ENCODE data around the gene ZNF384. TPM values are rescaled to one million over a fixed set of nuclear protein-coding genes. Genes with fewer than 3 reads are reported as not detected.

ZNF384 gene
- total RNA-seq, 5 donors from 2014 or later (not counting 1 experiment from before 2014, with no cell fraction given), result 68.6 to 82.9 (median 79.4) TPM

Other genes starting within 250 kb of the ZNF384 start
- gene CD27, start 244.4 kb downstream of the ZNF384 start, total RNA-seq, result 100 to 1,000 TPM in 4 of 5 donors, 10 to 100 TPM in 1; 94.0 to 140 (median 138) TPM
- 10 to 100 TPM; 22.6 to 77.0 (median 60.3) TPM for gene TAPBPL, start 237.3 kb downstream of the ZNF384 start, total RNA-seq
- 10 to 100 TPM; 64.6 to 92.2 (median 75.8) TPM for gene VAMP1, start 218.7 kb downstream of the ZNF384 start, total RNA-seq
- gene MRPL51, start 196.1 kb downstream of the ZNF384 start, total RNA-seq, result 10 to 100 TPM; 34.3 to 86.6 (median 80.3) TPM
- 10 to 100 TPM; 32.8 to 43.8 (median 40.7) TPM for gene NCAPD2, start 195.3 kb downstream of the ZNF384 start, total RNA-seq
- 100 to 1,000 TPM; 500 to 643 (median 605) TPM for gene GAPDH, start 154.9 kb downstream of the ZNF384 start, total RNA-seq
- gene IFFO1, start 133.3 kb downstream of the ZNF384 start, total RNA-seq, result 10 to 100 TPM; 30.4 to 59.8 (median 59.7) TPM
- 100 to 1,000 TPM in 1 of 5 donors, 10 to 100 TPM in 4; 69.6 to 107 (median 93.1) TPM for gene NOP2, start 121.1 kb downstream of the ZNF384 start, total RNA-seq
- gene CHD4, start 82.0 kb downstream of the ZNF384 start, total RNA-seq, result 100 to 1,000 TPM; 236 to 392 (median 258) TPM
- 10 to 100 TPM in 4 of 5 donors, 1 to 10 TPM in 1; 5.8 to 16.0 (median 14.9) TPM for gene LPAR5, start 53.4 kb downstream of the ZNF384 start, total RNA-seq
- 10 to 100 TPM in 1 of 5 donors, 1 to 10 TPM in 4; 2.4 to 11.1 (median 6.5) TPM for gene ACRBP, start 41.9 kb downstream of the ZNF384 start, total RNA-seq
- 10 to 100 TPM; 34.0 to 71.3 (median 64.5) TPM for gene ING4, start 26.3 kb downstream of the ZNF384 start, total RNA-seq
- 1 to 10 TPM in 3 of 5 donors, under 1 TPM in 1, not detected in 1; 0.88 to 2.5 (median 2.4) TPM for gene PIANP, start 11.4 kb upstream of the ZNF384 start, total RNA-seq
- gene COPS7A, start 34.7 kb upstream of the ZNF384 start, total RNA-seq, result 10 to 100 TPM; 18.5 to 33.1 (median 31.8) TPM
- gene MLF2, start 63.8 kb upstream of the ZNF384 start, total RNA-seq, result 100 to 1,000 TPM in 1 of 5 donors, 10 to 100 TPM in 4; 83.3 to 125 (median 88.4) TPM
- 10 to 100 TPM in 3 of 5 donors, 1 to 10 TPM in 2; 6.5 to 15.9 (median 10.6) TPM for gene PTMS, start 77.0 kb upstream of the ZNF384 start, total RNA-seq
- gene LAG3, start 83.1 kb upstream of the ZNF384 start, total RNA-seq, result 10 to 100 TPM in 1 of 5 donors, 1 to 10 TPM in 4; 3.7 to 10.6 (median 7.3) TPM
- 100 to 1,000 TPM; 126 to 205 (median 154) TPM for gene CD4, start 100.2 kb upstream of the ZNF384 start, total RNA-seq
- gene GPR162, start 132.4 kb upstream of the ZNF384 start, total RNA-seq, result under 1 TPM in 2 of 5 donors, not detected in 3; 0.13 to 0.46 TPM
- gene P3H3, start 139.0 kb upstream of the ZNF384 start, total RNA-seq, result 1 to 10 TPM; 4.7 to 9.8 (median 8.0) TPM
- gene GNB3, start 151.6 kb upstream of the ZNF384 start, total RNA-seq, result 1 to 10 TPM in 4 of 5 donors, under 1 TPM in 1; 0.85 to 4.3 (median 3.4) TPM
- 1 to 10 TPM; 1.1 to 2.7 (median 2.0) TPM for gene CDCA3, start 161.9 kb upstream of the ZNF384 start, total RNA-seq
- 10 to 100 TPM; 64.2 to 95.8 (median 85.8) TPM for gene USP5, start 162.8 kb upstream of the ZNF384 start, total RNA-seq
- 100 to 1,000 TPM; 132 to 208 (median 189) TPM for gene TPI1, start 178.2 kb upstream of the ZNF384 start, total RNA-seq
- gene SPSB2, start 183.9 kb upstream of the ZNF384 start, total RNA-seq, result 10 to 100 TPM in 3 of 5 donors, 1 to 10 TPM in 2; 6.2 to 25.9 (median 21.8) TPM
- gene LRRC23, start 215.4 kb upstream of the ZNF384 start, total RNA-seq, result 10 to 100 TPM in 2 of 5 donors, 1 to 10 TPM in 3; 8.7 to 13.6 (median 8.8) TPM
- gene ENO2, start 225.2 kb upstream of the ZNF384 start, total RNA-seq, result 100 to 1,000 TPM in 4 of 5 donors, 10 to 100 TPM in 1; 87.2 to 176 (median 148) TPM
- gene ATN1, start 238.6 kb upstream of the ZNF384 start, total RNA-seq, result 10 to 100 TPM; 34.7 to 44.3 (median 41.7) TPM

Measured in T-cell (primary cell).